ENCODE measurements around the gene MAD2L1BP.

DNA sequence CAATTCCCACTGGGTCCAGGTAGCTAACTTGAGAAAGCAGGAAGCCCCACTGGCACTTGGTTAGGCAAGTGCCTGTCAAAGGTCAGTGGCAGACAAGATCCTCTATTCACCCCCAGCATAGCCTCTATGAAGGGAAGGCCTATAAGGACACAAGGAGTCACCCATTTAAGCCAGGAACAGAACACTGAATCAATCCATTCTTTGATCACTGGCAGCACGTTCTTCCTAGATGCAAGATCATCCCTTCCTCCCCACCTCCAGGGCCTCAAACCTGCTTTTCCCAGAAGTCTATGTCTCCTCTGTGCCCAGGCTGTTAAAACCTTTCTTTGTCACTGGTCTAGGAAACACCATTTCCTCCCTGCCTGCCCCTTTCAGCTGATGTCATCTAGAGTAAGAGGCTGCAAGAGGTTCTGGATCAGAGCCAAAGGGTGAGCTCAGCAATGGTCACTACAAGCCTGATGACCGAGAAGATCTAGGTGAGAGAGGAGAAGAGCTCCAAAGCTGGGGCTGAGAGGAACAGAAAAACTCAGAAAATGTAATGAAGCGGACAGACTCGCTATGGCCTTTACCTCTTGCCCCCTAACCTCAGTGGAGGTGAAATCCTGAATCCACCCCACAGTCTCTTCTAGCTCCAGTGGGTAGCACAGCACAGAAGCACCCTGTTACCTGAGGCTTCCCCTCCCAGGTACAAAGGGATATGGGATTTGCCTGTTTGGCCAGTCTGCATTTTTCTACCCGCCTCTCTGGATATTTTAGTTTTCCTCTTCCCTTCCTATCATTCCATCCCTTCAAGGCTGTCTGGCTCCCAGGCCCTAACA lies 8.4 kb upstream of the MAD2L1BP start:
- TF ChIP-seq CTCF (IDR thresholded peaks at IDR 0.05) (no peak), POLR2A (IDR thresholded peaks at IDR 0.05) (no peak)
